Vagina (tissue), 2 donors: Measurements from ENCODE around the gene PDXP. TPM values are rescaled to one million over a fixed set of nuclear protein-coding genes. Genes with fewer than 3 reads are reported as not detected.
"Not testable (repeated sequence)": the region's sequence is repeated elsewhere in the genome, so short reads cannot be mapped to it uniquely, and the experiment has no call there.

Source experiments
- DNase-seq, 2 donors: peaks; one replicate each; pipeline ENCODE4 v3.0.0-alpha.2; 2017; ENCODE audit errors: extremely low spot score in 2 of 2
- H3K27ac ChIP-seq: fragments of 200-600 bp; sonication (generic); one replicate; pipeline ENCODE4 v1.5.1; 2019
- H3K27me3 ChIP-seq: fragments of 200-600 bp; sonication (generic); one replicate; pipeline ENCODE4 v1.5.1; 2019
- H3K36me3 ChIP-seq, 2 donors: fragments of 200-600 bp; sonication (generic); one replicate each; pipeline ENCODE4 v1.5.1; 2017 to 2019
- H3K4me1 ChIP-seq: fragments of 200-600 bp; sonication (generic); one replicate; pipeline ENCODE4 v1.5.1; 2019
- H3K4me3 ChIP-seq, 2 donors: fragments of 200-600 bp; sonication (generic); 1 replicate in 1 of 2; 2 replicates in 1 of 2; pipeline ENCODE4 v1.5.1; 2016 to 2019
- H3K9me3 ChIP-seq: fragments of 200-600 bp; sonication (generic); one replicate; pipeline ENCODE4 v1.5.1; 2019
- CTCF ChIP-seq, 3 experiments: fragments of 450-650 bp in 2 of 3; fragments of 200-600 bp in 1 of 3; sonication (generic) in 1 of 3; IDR thresholded peaks; one replicate each; pipeline ENCODE4 v1.5.1; 2017 to 2019; ENCODE audit warnings: antibody characterized with exemption in 3 of 3, mild to moderate bottlenecking in 2 of 3, moderate library complexity in 2 of 3
- POLR2A ChIP-seq, 2 donors: fragments of 450-650 bp; IDR thresholded peaks; one replicate each; pipeline ENCODE4 v1.6.1; 2017; ENCODE audit warnings: antibody characterized with exemption in 2 of 2, mild to moderate bottlenecking in 2 of 2, moderate library complexity in 2 of 2
- POLR2AphosphoS5 ChIP-seq, 2 donors: sonication (generic); formaldehyde crosslinking; IDR thresholded peaks; one replicate each; pipeline ENCODE4 v1.9.0; 2017; ENCODE audit warnings: antibody characterized with exemption in 2 of 2, mild to moderate bottlenecking in 2 of 2, low read depth in 1 of 2; ENCODE audit not compliant: insufficient read depth in 1 of 2
- intact Hi-C: fragments of 100-400 bp; cut with DNase I; formaldehyde crosslinking; loops from one replicate; pipeline ENCODE4 v1.15.1; 2023
- total RNA-seq: library from RNA; depleted of rRNA; stranded (reverse); fragments of >200 nt; gene quantifications from one replicate; pipeline ENCODE4 v1.2.3, GENCODE V29; 2016

PDXP gene, protein sequence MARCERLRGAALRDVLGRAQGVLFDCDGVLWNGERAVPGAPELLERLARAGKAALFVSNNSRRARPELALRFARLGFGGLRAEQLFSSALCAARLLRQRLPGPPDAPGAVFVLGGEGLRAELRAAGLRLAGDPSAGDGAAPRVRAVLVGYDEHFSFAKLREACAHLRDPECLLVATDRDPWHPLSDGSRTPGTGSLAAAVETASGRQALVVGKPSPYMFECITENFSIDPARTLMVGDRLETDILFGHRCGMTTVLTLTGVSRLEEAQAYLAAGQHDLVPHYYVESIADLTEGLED
- total RNA-seq = 6.4 TPM

GRCh38 chr22:37658133-37659065 is at the start of gene PDXP:
TSS of gene PDXP (plus strand) at chr22:37658723. CDS start at chr22:37658783, 60 bp downstream.
- Histone ChIP-seq H3K4me1 (peaks cover 45% of the 10 kb centered on the region), H3K9me3 (no peaks in the 10 kb centered on the region), H3K27ac (peak within 1 kb of the TSS; percentile 74), H3K4me3 (peak within 1 kb of the TSS; percentile 46 to 85), H3K27me3 (no peaks in the 10 kb centered on the region), H3K36me3 (peaks cover 0 to 13% of the 10 kb centered on the region in 2 donors)
- DNase-seq = peak in 1 of 2 donors; percentile 100
- intact Hi-C loops = no loop called here
- TF ChIP-seq POLR2A (IDR thresholded peaks at IDR 0.05) (peak in 1 of 2 donors; percentile 59), CTCF (IDR thresholded peaks at IDR 0.05) (no peak), POLR2AphosphoS5 (IDR thresholded peaks at IDR 0.05; ENCODE audit: insufficient read depth in 1 of 2, low read depth in 1 of 2) (peak; percentile 63 to 68)

GRCh38 chr22:37609240-37610152 is 49.0 kb upstream of the PDXP start:
- no peaks in the 10 kb centered on the region for H3K27me3 ChIP-seq
- no peak for DNase-seq
- peaks cover 62% of the 10 kb centered on the region for H3K4me1 ChIP-seq
- TF ChIP-seq POLR2A (IDR thresholded peaks at IDR 0.05) (no peak), CTCF (IDR thresholded peaks at IDR 0.05) (no peak), POLR2AphosphoS5 (IDR thresholded peaks at IDR 0.05; ENCODE audit: insufficient read depth in 1 of 2, low read depth in 1 of 2) (no peak)
- intact Hi-C loops = loop anchor here (5.0 kb wide), 1 partner anchor 62 kb away; no protein-coding TSS in a partner anchor
- no peaks in the 10 kb centered on the region for H3K9me3 ChIP-seq
- peak overlapping the region; percentile 67 to 83 for H3K4me3 ChIP-seq
- peak overlapping the region; percentile 89 for H3K27ac ChIP-seq
- H3K36me3 ChIP-seq = no peaks in the 10 kb centered on the region

- Histone ChIP-seq H3K27ac (peak overlapping the region; percentile 89), H3K4me1 (peaks cover 62% of the 10 kb centered on the region), H3K4me3 (peak overlapping the region; percentile 67 to 83)
- H3K36me3 ChIP-seq, H3K27me3 ChIP-seq, H3K9me3 ChIP-seq, DNase-seq, intact Hi-C loops: not testable (repeated sequence)
These were observed 48.4 kb upstream of the PDXP start for GRCh38 chr22:37610153-37610475.

DNA sequence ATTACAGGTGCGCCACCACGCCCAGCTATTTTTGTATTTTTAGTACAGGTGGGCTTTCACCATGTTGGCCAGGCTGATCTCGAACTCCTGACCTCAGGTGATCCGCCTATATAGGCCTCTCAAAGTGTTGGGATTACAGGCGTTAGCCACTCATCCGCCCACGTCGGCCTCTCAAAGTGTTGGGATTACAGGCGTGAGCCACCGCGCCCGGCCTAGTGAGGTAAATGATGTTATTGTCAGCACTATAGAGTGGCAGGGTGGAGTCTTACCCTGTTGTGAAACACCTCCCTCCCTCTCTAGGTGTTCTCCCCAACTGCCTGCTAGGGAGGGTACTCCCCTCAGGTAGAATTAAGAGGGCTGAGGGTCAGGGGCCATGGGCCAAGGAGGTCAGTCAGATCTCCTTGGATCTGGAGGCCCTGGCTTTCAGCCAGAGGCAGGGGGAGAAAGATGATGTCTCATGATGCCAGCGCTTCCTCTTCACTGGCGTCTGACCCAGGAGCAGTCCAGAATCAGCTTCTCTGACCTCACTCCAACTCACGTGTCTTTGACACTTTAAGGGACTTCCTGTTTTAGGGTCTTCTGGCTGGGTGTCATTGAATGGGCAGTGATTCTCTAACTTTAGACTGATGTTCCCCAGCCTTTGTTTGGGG is 47.9 kb upstream of the PDXP start:
- Histone ChIP-seq H3K27ac (peak overlapping the region; percentile 89), H3K36me3 (peaks cover 0 to 1% of the 10 kb centered on the region in 2 donors), H3K27me3 (no peaks in the 10 kb centered on the region), H3K4me3 (no peak overlapping the region), H3K4me1 (peaks cover 62% of the 10 kb centered on the region), H3K9me3 (no peaks in the 10 kb centered on the region)
- no peak for DNase-seq
- TF ChIP-seq POLR2AphosphoS5 (IDR thresholded peaks at IDR 0.05; ENCODE audit: insufficient read depth in 1 of 2, low read depth in 1 of 2) (peak in 1 of 2 donors; percentile 15), CTCF (IDR thresholded peaks at IDR 0.05) (no peak)
- intact Hi-C loops = no loop called here
